Fibroblast of mammary gland (primary cell): ENCODE measurements around the gene MEOX2.

ENCODE experiments used
- DNase-seq: peaks from one replicate; pipeline ENCODE4 v3.0.0-alpha.2; 2010; ENCODE audit warnings: low read depth
- H3K4me3 ChIP-seq: 2 replicates; pipeline ENCODE4 v1.5.1; 2011; ENCODE audit warnings: low read depth, mild to moderate bottlenecking, low read length, moderate library complexity; ENCODE audit not compliant: control insufficient read depth
- CTCF ChIP-seq: conservative IDR thresholded peaks from 2 replicates; pipeline ENCODE4 v1.5.1; 2011; ENCODE audit warnings: low read depth, low read length, inconsistent platforms; ENCODE audit not compliant: control insufficient read depth, insufficient read depth

The MEOX2 gene

GRCh38 chr7:15621468-15621867 lies 65.0 kb downstream of the MEOX2 start:
- H3K4me3 ChIP-seq, result no peak overlapping the region
- no peak for DNase-seq
- TF ChIP-seq CTCF, result no peak

GRCh38 chr7:15620491-15621185 lies 65.8 kb downstream of the MEOX2 start:
- TF ChIP-seq CTCF, result no peak
- no peak overlapping the region for H3K4me3 ChIP-seq
- DNase-seq, result no peak

- no peak for TF ChIP-seq CTCF
- H3K4me3 ChIP-seq, result no peak overlapping the region
- DNase-seq, result no peak
These were observed 68.2 kb downstream of the MEOX2 start for GRCh38 chr7:15618275-15618674.

- TF ChIP-seq CTCF, result no peak
- H3K4me3 ChIP-seq, result no peak overlapping the region
- no peak for DNase-seq
These were observed 74.3 kb downstream of the MEOX2 start for GRCh38 chr7:15612205-15612604.

- no peak overlapping the region for H3K4me3 ChIP-seq
- TF ChIP-seq CTCF, result no peak
- DNase-seq, result no peak
These were observed 76.0 kb downstream of the MEOX2 start for GRCh38 chr7:15610503-15610902.

- no peak for DNase-seq
- H3K4me3 ChIP-seq, result no peak overlapping the region
- TF ChIP-seq CTCF, result no peak
These were observed 77.2 kb downstream of the MEOX2 start for GRCh38 chr7:15609287-15609686.
